ENCODE measurements around the gene B4GAT1.
A peak's percentile ranks its signal among the peaks of the same experiment; 100 is the strongest.

B4GAT1 gene

DNA sequence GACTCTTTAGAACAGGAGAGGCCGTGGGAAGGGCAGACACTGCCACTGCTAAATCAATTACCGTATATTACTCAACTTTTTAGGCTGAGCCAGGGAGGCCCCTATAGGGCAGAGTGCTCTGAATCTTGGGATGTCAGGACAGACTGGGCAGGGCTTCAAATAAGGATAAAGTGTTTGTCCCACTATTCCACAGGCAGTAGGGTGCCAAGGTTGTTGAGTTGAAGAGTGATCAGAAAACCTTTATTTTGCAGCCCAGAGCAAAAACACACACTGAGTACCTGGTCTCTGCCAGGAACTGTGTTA lies 1.6 kb upstream of the B4GAT1 start:
- TF ChIP-seq, protein P1, sequence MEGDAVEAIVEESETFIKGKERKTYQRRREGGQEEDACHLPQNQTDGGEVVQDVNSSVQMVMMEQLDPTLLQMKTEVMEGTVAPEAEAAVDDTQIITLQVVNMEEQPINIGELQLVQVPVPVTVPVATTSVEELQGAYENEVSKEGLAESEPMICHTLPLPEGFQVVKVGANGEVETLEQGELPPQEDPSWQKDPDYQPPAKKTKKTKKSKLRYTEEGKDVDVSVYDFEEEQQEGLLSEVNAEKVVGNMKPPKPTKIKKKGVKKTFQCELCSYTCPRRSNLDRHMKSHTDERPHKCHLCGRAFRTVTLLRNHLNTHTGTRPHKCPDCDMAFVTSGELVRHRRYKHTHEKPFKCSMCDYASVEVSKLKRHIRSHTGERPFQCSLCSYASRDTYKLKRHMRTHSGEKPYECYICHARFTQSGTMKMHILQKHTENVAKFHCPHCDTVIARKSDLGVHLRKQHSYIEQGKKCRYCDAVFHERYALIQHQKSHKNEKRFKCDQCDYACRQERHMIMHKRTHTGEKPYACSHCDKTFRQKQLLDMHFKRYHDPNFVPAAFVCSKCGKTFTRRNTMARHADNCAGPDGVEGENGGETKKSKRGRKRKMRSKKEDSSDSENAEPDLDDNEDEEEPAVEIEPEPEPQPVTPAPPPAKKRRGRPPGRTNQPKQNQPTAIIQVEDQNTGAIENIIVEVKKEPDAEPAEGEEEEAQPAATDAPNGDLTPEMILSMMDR (IDR thresholded peaks at IDR 0.05; ENCODE audit: low read length), result no peak
- TF ChIP-seq EZH2 (IDR thresholded peaks at IDR 0.05; ENCODE audit: borderline replicate concordance, low read length), result no peak
- no peaks in the 10 kb centered on the region for H3K9me3 ChIP-seq (ENCODE audit: low read length)
- peaks cover 34% of the 10 kb centered on the region for H3K4me1 ChIP-seq (ENCODE audit: insufficient read depth, low read length, severe bottlenecking)
- no peak overlapping the region for H3K27ac ChIP-seq (ENCODE audit: low read depth, low read length, poor library complexity, severe bottlenecking)
- no peaks in the 10 kb centered on the region for H4K20me1 ChIP-seq (ENCODE audit: insufficient read depth, low read length)
- peaks cover 5% of the 10 kb centered on the region; the same call in 1 of the 2 replicates for H3K79me2 ChIP-seq (ENCODE audit: insufficient read depth, low read length)
- no peak overlapping the region for H2AFZ ChIP-seq (ENCODE audit: low read length)
- H3F3A ChIP-seq (ENCODE audit: insufficient read depth, low read length), result 0 out of 2 replicates have a peak, but pooled peaks cover 4% of the 10 kb centered on the region
- H3K4me3 ChIP-seq (ENCODE audit: low read depth, low read length, poor library complexity, severe bottlenecking), result peak overlapping the region; percentile 69
- no peaks in the 10 kb centered on the region for H3K27me3 ChIP-seq (ENCODE audit: insufficient read depth, low read length)
- H3K36me3 ChIP-seq (ENCODE audit: insufficient read depth, low read length), result peaks cover 10% of the 10 kb centered on the region; the same call in 1 of the 2 replicates
- H3K9ac ChIP-seq (ENCODE audit: low read length), result no peak overlapping the region
- peak overlapping the region; percentile 5; the same call in 1 of the 2 replicates for H3K4me2 ChIP-seq (ENCODE audit: low read length)
- H3K9me2 ChIP-seq (ENCODE audit: low read depth, low read length), result no peaks in the 10 kb centered on the region

- peaks cover 4% of the 10 kb centered on the region; the same call in 1 of the 2 replicates for H3K36me3 ChIP-seq (ENCODE audit: insufficient read depth, low read length)
- H3K4me2 ChIP-seq (ENCODE audit: low read length), result peak overlapping the region; percentile 91
- H3K4me1 ChIP-seq (ENCODE audit: insufficient read depth, low read length, severe bottlenecking), result peaks cover 43% of the 10 kb centered on the region
- H2AFZ ChIP-seq (ENCODE audit: low read length), result no peak overlapping the region
- H3K9me2 ChIP-seq (ENCODE audit: low read depth, low read length), result no peaks in the 10 kb centered on the region
- peaks cover 9% of the 10 kb centered on the region for H3K79me2 ChIP-seq (ENCODE audit: insufficient read depth, low read length)
- H3K27me3 ChIP-seq (ENCODE audit: insufficient read depth, low read length), result no peaks in the 10 kb centered on the region
- peak overlapping the region; percentile 96 for H3K4me3 ChIP-seq (ENCODE audit: low read depth, low read length, poor library complexity, severe bottlenecking)
- 0 out of 2 replicates have a peak, but pooled peaks cover 4% of the 10 kb centered on the region for H3F3A ChIP-seq (ENCODE audit: insufficient read depth, low read length)
- H3K27ac ChIP-seq (ENCODE audit: low read depth, low read length, poor library complexity, severe bottlenecking), result peak overlapping the region; percentile 69
- no peak for TF ChIP-seq EZH2 (IDR thresholded peaks at IDR 0.05; ENCODE audit: borderline replicate concordance, low read length)
- TF ChIP-seq, protein P1 (IDR thresholded peaks at IDR 0.05; ENCODE audit: low read length), result no peak
- no peaks in the 10 kb centered on the region for H3K9me3 ChIP-seq (ENCODE audit: low read length)
- H3K9ac ChIP-seq (ENCODE audit: low read length), result peak overlapping the region; percentile 83
- H4K20me1 ChIP-seq (ENCODE audit: insufficient read depth, low read length), result no peaks in the 10 kb centered on the region
Observed at GRCh38 chr11:66346476-66347424, 679 bp downstream of the B4GAT1 start.

DNA sequence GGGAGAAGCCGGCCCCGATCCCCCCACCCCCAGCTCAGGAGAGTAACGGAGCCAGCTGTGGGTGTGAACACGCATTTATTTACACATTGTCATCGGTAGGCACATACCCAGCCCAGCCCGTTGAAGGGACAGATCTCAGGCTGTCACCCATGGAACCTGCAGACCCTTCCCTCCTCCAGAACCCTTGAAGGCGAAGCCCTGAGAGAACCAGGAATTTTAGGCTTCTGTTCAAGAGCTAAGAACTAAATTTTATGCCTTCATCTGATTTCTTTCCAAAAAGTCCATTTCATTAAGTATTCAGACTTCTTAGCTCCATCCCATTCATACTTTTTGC lies 2.1 kb downstream of the B4GAT1 start:
- peaks cover 17% of the 10 kb centered on the region; the same call in 1 of the 2 replicates for H3K36me3 ChIP-seq (ENCODE audit: insufficient read depth, low read length)
- H3F3A ChIP-seq (ENCODE audit: insufficient read depth, low read length), result 0 out of 2 replicates have a peak, but pooled peaks cover 4% of the 10 kb centered on the region
- no peak for TF ChIP-seq EZH2 (IDR thresholded peaks at IDR 0.05; ENCODE audit: borderline replicate concordance, low read length)
- TF ChIP-seq, protein P1 (IDR thresholded peaks at IDR 0.05; ENCODE audit: low read length), result no peak
- H3K4me3 ChIP-seq (ENCODE audit: low read depth, low read length, poor library complexity, severe bottlenecking), result peak overlapping the region; percentile 96
- peaks cover 9% of the 10 kb centered on the region for H3K79me2 ChIP-seq (ENCODE audit: insufficient read depth, low read length)
- peak overlapping the region; percentile 69 for H3K27ac ChIP-seq (ENCODE audit: low read depth, low read length, poor library complexity, severe bottlenecking)
- H3K4me2 ChIP-seq (ENCODE audit: low read length), result peak overlapping the region; percentile 91
- H3K9me3 ChIP-seq (ENCODE audit: low read length), result no peaks in the 10 kb centered on the region
- H3K9me2 ChIP-seq (ENCODE audit: low read depth, low read length), result no peaks in the 10 kb centered on the region
- no peaks in the 10 kb centered on the region for H4K20me1 ChIP-seq (ENCODE audit: insufficient read depth, low read length)
- H3K9ac ChIP-seq (ENCODE audit: low read length), result peak overlapping the region; percentile 83
- no peak overlapping the region for H2AFZ ChIP-seq (ENCODE audit: low read length)
- H3K4me1 ChIP-seq (ENCODE audit: insufficient read depth, low read length, severe bottlenecking), result peaks cover 43% of the 10 kb centered on the region
- H3K27me3 ChIP-seq (ENCODE audit: insufficient read depth, low read length), result no peaks in the 10 kb centered on the region
